Caco-2 (cell line): ENCODE results near the gene CFAP61. TPM values are rescaled to one million over a fixed set of nuclear protein-coding genes. Genes with fewer than 3 reads are reported as not detected.

Experiments used
- BruUV-seq: library from RNA; stranded (reverse); fragments of 400-500 nt; replicated peaks from 2 replicates; lab custom pipeline; 2021; lab: Mats Ljungman, UMichigan
- CTCF ChIA-PET: fragments of 300-600 bp; sonication (Branson Sonifier 250); formaldehyde crosslinking; loops from one replicate; lab custom pipeline; 2022; ENCODE audit warnings: antibody characterized with exemption; lab: Charles Lee
- POLR2A ChIA-PET: fragments of 300-600 bp; sonication (Branson Sonifier 250); formaldehyde crosslinking; loops from one replicate; lab custom pipeline; 2022; ENCODE audit warnings: antibody characterized with exemption; lab: Charles Lee
- DNase-seq, 2 experiments: peaks; one replicate each; pipeline versions ENCODE4 v3.0.0 to v3.0.0-alpha.2; 2020 to 2022
- H3K27me3 ChIP-seq: replicated peaks from 2 replicates; pipeline ENCODE4 v1.6.0; 2011; ENCODE audit warnings: low read length; ENCODE audit not compliant: control insufficient read depth, insufficient read depth
- H3K36me3 ChIP-seq: 2 replicates; pipeline ENCODE4 v1.5.1; 2011; ENCODE audit warnings: low read length; ENCODE audit not compliant: control insufficient read depth, insufficient read depth
- H3K4me1 ChIP-seq: fragments of 250-450 bp; sonication (Bioruptor Pico); 2 replicates; pipeline ENCODE4 v1.5.1; 2020; ENCODE audit warnings: mild to moderate bottlenecking
- H3K4me3 ChIP-seq: 2 replicates; pipeline ENCODE4 v1.5.1; 2011; ENCODE audit warnings: low read depth, mild to moderate bottlenecking, control low read depth, low read length
- H3K9me3 ChIP-seq: fragments of 250-450 bp; sonication (Bioruptor Pico); 2 replicates; pipeline ENCODE4 v1.5.1; 2020; ENCODE audit warnings: mild to moderate bottlenecking, moderate library complexity
- H3K27ac Mint-ChIP-seq: one replicate; pipeline ENCODE4 v1.8.0; 2022; ENCODE audit warnings: mixed read lengths; ENCODE audit not compliant: unreplicated experiment
- H3K27me3 Mint-ChIP-seq: one replicate; pipeline ENCODE4 v1.8.0; 2022; ENCODE audit warnings: mixed read lengths; ENCODE audit not compliant: insufficient read depth, unreplicated experiment
- H3K36me3 Mint-ChIP-seq: one replicate; pipeline ENCODE4 v1.8.0; 2022; ENCODE audit warnings: mild to moderate bottlenecking, mixed read lengths; ENCODE audit not compliant: insufficient read depth, unreplicated experiment
- H3K4me1 Mint-ChIP-seq: one replicate; pipeline ENCODE4 v1.8.0; 2022; ENCODE audit warnings: low read depth, mixed read lengths; ENCODE audit not compliant: unreplicated experiment
- H3K4me3 Mint-ChIP-seq: one replicate; pipeline ENCODE4 v1.8.0; 2022; ENCODE audit warnings: mild to moderate bottlenecking, moderate library complexity, mixed read lengths; ENCODE audit not compliant: unreplicated experiment
- H3K9me3 Mint-ChIP-seq: one replicate; pipeline ENCODE4 v1.8.0; 2022; ENCODE audit warnings: mixed read lengths; ENCODE audit not compliant: unreplicated experiment
- intact Hi-C: fragments of 100-400 bp; cut with micrococcal nuclease; formaldehyde crosslinking; loops from one replicate; pipeline ENCODE4 v1.10.0; 2022; ENCODE audit not compliant: unreplicated experiment
- total RNA-seq: library from RNA; stranded (reverse); gene quantifications from 2 replicates; pipeline ENCODE4 v1.2.3, GENCODE V29; 2022
- TF ChIP-seq, protein P1 (sequence below), 2 experiments: fragments of 200-600 bp in 1 of 2; IDR thresholded peaks; 1 replicate in 1 of 2; 2 replicates in 1 of 2; pipeline versions ENCODE4 v1.5.1 to v1.8.0; 2011 to 2022; ENCODE audit warnings: antibody characterized with exemption in 1 of 2, control low read depth in 1 of 2, inconsistent platforms in 1 of 2, low read depth in 1 of 2, low read length in 1 of 2, mild to moderate bottlenecking in 1 of 2, moderate library complexity in 1 of 2; ENCODE audit not compliant: insufficient read depth in 1 of 2, severe bottlenecking in 1 of 2, unreplicated experiment in 1 of 2

Gene CFAP61
- total RNA-seq, 1 experiment from 2014 or later = not detected

DNA sequence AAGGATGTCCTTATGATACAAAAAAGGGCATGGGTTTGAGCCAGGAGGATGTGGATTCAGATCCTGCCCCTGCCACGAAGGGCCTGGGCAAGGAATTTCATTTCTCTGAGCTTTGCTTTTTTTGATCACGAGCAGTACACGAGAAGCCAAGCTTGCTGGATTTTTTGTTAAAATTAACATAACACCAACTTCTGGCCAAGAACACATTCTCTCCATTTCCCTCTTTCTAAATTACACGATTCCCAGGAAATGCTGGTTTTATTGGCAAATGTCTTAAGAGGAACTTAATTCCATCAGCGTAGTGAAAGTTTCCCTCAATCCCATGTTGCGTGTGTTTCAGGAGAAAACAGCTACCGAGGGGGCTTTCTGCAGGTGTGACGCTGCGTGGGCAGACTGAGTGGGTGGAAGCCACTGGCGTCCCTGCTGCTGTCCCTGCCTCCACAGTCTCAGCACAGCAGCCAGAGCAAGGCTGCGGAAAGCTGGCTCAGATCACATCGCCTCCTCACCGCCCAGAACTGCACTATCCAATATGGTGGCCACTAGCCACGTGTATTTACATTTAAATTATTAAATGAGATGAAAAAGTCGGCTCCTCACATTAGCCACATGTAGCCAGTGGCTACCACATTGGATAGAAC is 194.8 kb downstream of the CFAP61 start:
- ChIA-PET CTCF (no interaction called here), POLR2A (no interaction called here)
- H3K4me1 ChIP-seq = no peaks in the 10 kb centered on the region
- no peak for DNase-seq
- Mint-ChIP-seq H3K36me3 (no peaks in the 10 kb centered on the region), H3K9me3 (peaks cover 19% of the 10 kb centered on the region), H3K27me3 (peaks cover 13% of the 10 kb centered on the region), H3K4me3 (no peak overlapping the region), H3K27ac (no peak overlapping the region), H3K4me1 (no peaks in the 10 kb centered on the region)
- intact Hi-C loops = no loop called here
- TF ChIP-seq, protein P1, sequence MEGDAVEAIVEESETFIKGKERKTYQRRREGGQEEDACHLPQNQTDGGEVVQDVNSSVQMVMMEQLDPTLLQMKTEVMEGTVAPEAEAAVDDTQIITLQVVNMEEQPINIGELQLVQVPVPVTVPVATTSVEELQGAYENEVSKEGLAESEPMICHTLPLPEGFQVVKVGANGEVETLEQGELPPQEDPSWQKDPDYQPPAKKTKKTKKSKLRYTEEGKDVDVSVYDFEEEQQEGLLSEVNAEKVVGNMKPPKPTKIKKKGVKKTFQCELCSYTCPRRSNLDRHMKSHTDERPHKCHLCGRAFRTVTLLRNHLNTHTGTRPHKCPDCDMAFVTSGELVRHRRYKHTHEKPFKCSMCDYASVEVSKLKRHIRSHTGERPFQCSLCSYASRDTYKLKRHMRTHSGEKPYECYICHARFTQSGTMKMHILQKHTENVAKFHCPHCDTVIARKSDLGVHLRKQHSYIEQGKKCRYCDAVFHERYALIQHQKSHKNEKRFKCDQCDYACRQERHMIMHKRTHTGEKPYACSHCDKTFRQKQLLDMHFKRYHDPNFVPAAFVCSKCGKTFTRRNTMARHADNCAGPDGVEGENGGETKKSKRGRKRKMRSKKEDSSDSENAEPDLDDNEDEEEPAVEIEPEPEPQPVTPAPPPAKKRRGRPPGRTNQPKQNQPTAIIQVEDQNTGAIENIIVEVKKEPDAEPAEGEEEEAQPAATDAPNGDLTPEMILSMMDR (IDR thresholded peaks at IDR 0.05; ENCODE audit: insufficient read depth in 1 of 2, low read depth in 1 of 2, low read length in 1 of 2, severe bottlenecking in 1 of 2, unreplicated experiment in 1 of 2) = no peak
- H3K36me3 ChIP-seq = no peaks in the 10 kb centered on the region
- no peak overlapping the region for H3K4me3 ChIP-seq
- H3K9me3 ChIP-seq = peaks cover 19% of the 10 kb centered on the region; the same call in 1 of the 2 replicates
- no TSS peak for BruUV-seq
- H3K27me3 ChIP-seq = no peaks in the 10 kb centered on the region

DNA sequence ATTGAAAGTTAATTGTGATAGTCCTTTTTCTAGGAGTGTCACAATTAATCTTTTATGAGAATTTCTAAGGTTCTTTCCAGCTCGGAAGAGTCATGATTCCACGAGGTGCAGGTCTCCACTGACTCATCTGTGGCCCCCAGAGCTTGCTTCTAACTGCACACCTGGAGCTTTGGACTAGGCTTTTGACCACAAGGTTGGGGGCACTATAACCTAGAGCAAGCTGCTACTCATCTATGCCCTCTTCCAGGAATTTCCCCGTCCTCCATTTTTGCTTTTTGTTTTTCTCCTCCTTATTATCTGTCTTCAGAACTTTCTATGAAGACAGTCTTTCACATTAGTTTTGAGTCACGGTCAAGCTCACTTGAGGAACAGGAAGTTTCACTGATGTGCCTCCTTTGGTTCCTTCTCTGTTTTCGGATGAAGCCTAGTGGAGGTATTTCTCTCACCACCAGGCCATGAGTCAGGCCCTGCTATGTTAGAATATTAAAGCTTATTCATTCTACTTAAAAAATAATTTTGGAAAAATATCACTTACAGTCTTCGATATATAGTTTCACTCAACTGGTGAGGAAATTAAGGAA is 196.4 kb downstream of the CFAP61 start:
- TF ChIP-seq, protein P1 (IDR thresholded peaks at IDR 0.05; ENCODE audit: insufficient read depth in 1 of 2, low read depth in 1 of 2, low read length in 1 of 2, severe bottlenecking in 1 of 2, unreplicated experiment in 1 of 2) = no peak

DNA sequence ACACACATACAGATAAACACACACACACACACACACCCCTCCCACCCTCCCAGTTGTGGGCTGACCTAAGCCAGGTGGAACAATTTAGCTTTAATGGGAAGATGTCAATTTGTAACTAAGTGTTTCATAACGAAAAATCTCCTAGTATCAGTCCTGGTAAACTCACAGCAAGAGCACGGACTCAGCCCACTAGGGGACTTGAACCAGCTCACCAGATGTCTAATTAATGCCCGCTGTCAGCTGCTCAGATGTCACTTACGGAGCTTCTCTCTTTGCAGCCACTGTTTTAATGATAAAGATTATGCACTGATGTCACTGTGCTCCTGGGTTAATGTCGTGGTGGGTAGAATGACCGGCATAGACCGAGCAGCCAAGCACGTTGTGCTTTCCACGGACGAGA is 199.0 kb downstream of the CFAP61 start:
- Mint-ChIP-seq H3K4me1 (no peaks in the 10 kb centered on the region), H3K9me3 (peaks cover 6% of the 10 kb centered on the region), H3K27me3 (peaks cover 20% of the 10 kb centered on the region), H3K4me3 (no peak overlapping the region), H3K36me3 (no peaks in the 10 kb centered on the region), H3K27ac (no peak overlapping the region)
- no TSS peak for BruUV-seq
- TF ChIP-seq, protein P1 (IDR thresholded peaks at IDR 0.05; ENCODE audit: insufficient read depth in 1 of 2, low read depth in 1 of 2, low read length in 1 of 2, severe bottlenecking in 1 of 2, unreplicated experiment in 1 of 2) = no peak
- Histone ChIP-seq H3K27me3 (no peaks in the 10 kb centered on the region), H3K36me3 (no peaks in the 10 kb centered on the region), H3K4me1 (no peaks in the 10 kb centered on the region), H3K9me3 (no peaks in the 10 kb centered on the region; the same call in 1 of the 2 replicates), H3K4me3 (no peak overlapping the region)
- DNase-seq = no peak
- ChIA-PET POLR2A (no interaction called here), CTCF (no interaction called here)
- intact Hi-C loops = no loop called here

More for the DNA sequence above, 196.4 kb downstream of the CFAP61 start:
- no peak for DNase-seq
- no peaks in the 10 kb centered on the region for H3K4me1 Mint-ChIP-seq
- BruUV-seq = no TSS peak
- CTCF ChIA-PET = interaction anchor here (0.6 to 1.2 kb wide), 2 partner anchors 10 to 115 kb away, joined by 4 read pairs; no protein-coding TSS in a partner anchor
- H3K9me3 Mint-ChIP-seq = peaks cover 16% of the 10 kb centered on the region
- peaks cover 16% of the 10 kb centered on the region for H3K27me3 Mint-ChIP-seq
- POLR2A ChIA-PET = no interaction called here
- Histone ChIP-seq H3K36me3 (no peaks in the 10 kb centered on the region), H3K4me1 (no peaks in the 10 kb centered on the region), H3K4me3 (no peak overlapping the region), H3K27me3 (no peaks in the 10 kb centered on the region), H3K9me3 (peaks cover 16% of the 10 kb centered on the region; the same call in 1 of the 2 replicates)
- no peaks in the 10 kb centered on the region for H3K36me3 Mint-ChIP-seq
- intact Hi-C loops = no loop called here
- H3K4me3 Mint-ChIP-seq = no peak overlapping the region
- H3K27ac Mint-ChIP-seq = no peak overlapping the region
